K562 (cell line): Measurements from ENCODE around the gene FOLR2. TPM values are rescaled to one million over a fixed set of nuclear protein-coding genes. Genes with fewer than 3 reads are reported as not detected.

ENCODE experiments used
- ATAC-seq: fragments of 200-7000 bp; cut with Tn5 transposase; 3 replicates; pipeline ENCODE4 v1.9.1; 2020; ENCODE audit warnings: moderate library complexity
- BruUV-seq: library from RNA; stranded (reverse); fragments of 400-500 nt; replicated peaks from 2 replicates; lab custom pipeline; 2021; lab: Mats Ljungman, UMichigan
- CTCF ChIA-PET: fragments of 300-600 bp; formaldehyde crosslinking; extraction: SDS; loops from one replicate; lab custom pipeline; 2021; ENCODE audit warnings: low intra/inter-chr PET ratio; lab: Yijun Ruan, JAX
- POLR2A ChIA-PET: fragments of 300-600, 350-650 bp; sonication (Branson Sonifier 250); formaldehyde crosslinking; extraction: SDS; loops from one replicate; lab custom pipeline; 2021; ENCODE audit warnings: antibody characterized with exemption, inconsistent platforms; lab: Yijun Ruan, JAX
- DNase-seq, 4 experiments: peaks; one replicate each; pipeline versions ENCODE4 v3.0.0 to v3.0.0-alpha.2; 2011 to 2018; ENCODE audit warnings: low spot score in 3 of 4, mixed read lengths in 3 of 4; ENCODE audit errors: extremely low read depth in 1 of 4
- FAIRE-seq: peaks from 2 replicates; lab custom pipeline; 2011; peaks lifted over from hg19 to GRCh38; lab: Jason Lieb, UNC
- H2AFZ ChIP-seq: 2 replicates; pipeline ENCODE4 v1.6.0; 2011; ENCODE audit warnings: low read depth, low read length, control low read depth, inconsistent platforms
- H3K27ac ChIP-seq: fragments of 200-600 bp; 3 replicates; pipeline ENCODE4 v1.8.0; 2011; ENCODE audit warnings: low read depth, mild to moderate bottlenecking, control low read depth, inconsistent platforms, low read length, moderate library complexity, mixed read lengths; ENCODE audit errors: extremely low read depth
- H3K27me3 ChIP-seq, 2 experiments: fragments of 300-600 bp in 1 of 2; 2 replicates in 1 of 2; 3 replicates in 1 of 2; pipeline versions ENCODE4 v1.6.0 to v1.8.0; 2011; ENCODE audit warnings: inconsistent platforms in 2 of 2, low read length in 2 of 2, mild to moderate bottlenecking in 1 of 2, mixed read lengths in 1 of 2, moderate library complexity in 1 of 2; ENCODE audit not compliant: control insufficient read depth in 2 of 2, insufficient read depth in 2 of 2
- H3K36me3 ChIP-seq: fragments of 300-600 bp; 3 replicates; pipeline ENCODE4 v1.8.0; 2011; ENCODE audit warnings: mild to moderate bottlenecking, low read length, inconsistent platforms; ENCODE audit not compliant: control insufficient read depth, insufficient read depth
- H3K4me1 ChIP-seq, 2 experiments: fragments of 200-600 bp in 1 of 2; replicated peaks in 1 of 2; 2 replicates in 1 of 2; 3 replicates in 1 of 2; pipeline versions ENCODE4 v1.5.1 to v1.8.0; 2011; ENCODE audit warnings: inconsistent platforms in 2 of 2, low read length in 2 of 2, mild to moderate bottlenecking in 1 of 2, mixed read lengths in 1 of 2, moderate library complexity in 1 of 2; ENCODE audit not compliant: control insufficient read depth in 2 of 2, insufficient read depth in 2 of 2
- H3K4me2 ChIP-seq: 2 replicates; pipeline ENCODE4 v1.6.1; 2011; ENCODE audit warnings: low read length, control low read depth, inconsistent platforms, mixed read lengths; ENCODE audit not compliant: insufficient read depth
- H3K4me3 ChIP-seq: fragments of 200-600 bp; sonication (generic), shearing (Covaris generic); 2 replicates; pipeline ENCODE4 v1.5.1; 2016; ENCODE audit warnings: control low read depth, inconsistent platforms
- H3K79me2 ChIP-seq: fragments of 200-600 bp; 3 replicates; pipeline ENCODE4 v1.8.0; 2011; ENCODE audit warnings: low read length, inconsistent platforms; ENCODE audit not compliant: control insufficient read depth, insufficient read depth
- H3K9ac ChIP-seq, 2 experiments: 2 replicates each; pipeline versions ENCODE4 v1.6.0 to v1.6.1; 2011; ENCODE audit warnings: low read depth in 2 of 2, low read length in 2 of 2, control low read depth in 1 of 2, inconsistent platforms in 1 of 2, mild to moderate bottlenecking in 1 of 2, mixed read lengths in 1 of 2; ENCODE audit not compliant: insufficient read depth in 1 of 2
- H3K9me1 ChIP-seq: one replicate; pipeline ENCODE4 v1.6.0; 2011; ENCODE audit warnings: inconsistent platforms, mild to moderate bottlenecking, low read length, moderate library complexity; ENCODE audit not compliant: control insufficient read depth, insufficient read depth
- H3K9me3 ChIP-seq: replicated peaks from 2 replicates; pipeline ENCODE4 v1.5.1; 2011; ENCODE audit warnings: low read depth, low read length, inconsistent platforms; ENCODE audit not compliant: control insufficient read depth, insufficient read depth
- H4K20me1 ChIP-seq: replicated peaks from 2 replicates; pipeline ENCODE4 v1.6.1; 2011; ENCODE audit warnings: low read length, inconsistent platforms, mixed read lengths; ENCODE audit not compliant: control insufficient read depth, insufficient read depth
- CAMTA2 ChIP-seq: fragments of 250-450 bp; sonication (Bioruptor Pico); conservative IDR thresholded peaks from 2 replicates; pipeline ENCODE4 v1.5.1; 2022
- CXXC5 ChIP-seq: fragments of 250-450 bp; sonication (Bioruptor Pico); IDR thresholded peaks from 2 replicates; pipeline ENCODE4 v1.8.0; 2022; ENCODE audit warnings: inconsistent platforms, mild to moderate bottlenecking, moderate library complexity
- DIDO1 ChIP-seq: fragments of 450-650 bp; IDR thresholded peaks from 2 replicates; pipeline ENCODE4 v1.6.1; 2016; ENCODE audit warnings: low read depth, missing biosample characterization, missing genetic modification characterization
- HDAC1 ChIP-seq, 2 experiments: fragments of 450-650 bp; IDR thresholded peaks; 2 replicates each; pipeline ENCODE4 v1.6.1; 2016 to 2017; ENCODE audit warnings: inconsistent platforms in 1 of 2, mild to moderate bottlenecking in 1 of 2, moderate library complexity in 1 of 2
- MEF2A ChIP-seq: IDR thresholded peaks from 2 replicates; pipeline ENCODE4 v1.6.1; 2011; ENCODE audit warnings: low read depth, mild to moderate bottlenecking, low read length, moderate library complexity; ENCODE audit not compliant: control insufficient read depth
- SMAD2 ChIP-seq: fragments of 150-350 bp; IDR thresholded peaks from 2 replicates; pipeline ENCODE4 v1.6.1; 2014; ENCODE audit warnings: low read depth, mild to moderate bottlenecking, low read length
- TEAD2 ChIP-seq: fragments of 450-650 bp; IDR thresholded peaks from 2 replicates; pipeline ENCODE4 v1.6.1; 2016; ENCODE audit warnings: missing genetic modification characterization, control low read depth, missing compliant biosample characterization
- ZNF24 ChIP-seq: fragments of 450-650 bp; IDR thresholded peaks from 2 replicates; pipeline ENCODE4 v1.6.1; 2016
- ZNF445 ChIP-seq: fragments of 250-450 bp; sonication (Bioruptor Pico); IDR thresholded peaks from 2 replicates; pipeline ENCODE4 v1.4.0; 2020; ENCODE audit warnings: low read depth, mild to moderate bottlenecking, moderate library complexity
- ZNF79 ChIP-seq: fragments of 250-450 bp; sonication (Bioruptor Pico); IDR thresholded peaks from 2 replicates; pipeline ENCODE4 v1.4.0; 2020; ENCODE audit warnings: low read depth, mild to moderate bottlenecking, moderate library complexity
- WGBS: fragments of 100-300 bp; shearing (Covaris generic); methylation state at CpG from one replicate; pipeline ENCODE4 v1.1.6; 2016; ENCODE audit warnings: low coverage, mixed read lengths; ENCODE audit not compliant: insufficient coverage; ENCODE audit errors: missing lambda C conversion rate; 5-methylcytosine and 5-hydroxymethylcytosine counted together
- in situ Hi-C: fragments of 300-500 bp; cut with MboI; formaldehyde crosslinking; loops from 4 replicates; pipeline ENCODE4 v1.15.0; 2018; ENCODE audit warnings: inconsistent platforms, mixed read lengths
- intact Hi-C: fragments of 100-400 bp; cut with micrococcal nuclease; formaldehyde crosslinking; loops from 2 replicates; pipeline ENCODE4 v1.14.2; 2022
- polyA plus RNA-seq, 8 experiments: library from polyadenylated mRNA; depleted of rRNA in 4 of 8; stranded (reverse) in 5 of 8; unstranded in 3 of 8; fragments of >200 nt; fragmentation: Nextera tagmentation in 2 of 8; fragmentation: Illumina TruSeq in 1 of 8; extraction: Ambion mirVana in 2 of 8; extraction: Trizol in 1 of 8; gene quantifications; 2 replicates each; pipeline versions ENCODE4 v1.2.1 to v1.2.3, GENCODE V29; 2011 to 2014; ENCODE audit warnings: inconsistent platforms in 1 of 8, missing spikeins in 1 of 8
- total RNA-seq, 7 experiments: library from RNA; depleted of rRNA in 6 of 7; stranded (reverse); fragments of >200 nt in 6 of 7; fragmentation: Illumina TruSeq in 2 of 7; extraction: Trizol in 2 of 7; gene quantifications; 2 replicates each; pipeline versions ENCODE4 v1.2.1 to v1.2.3, GENCODE V29; 2011 to 2021; ENCODE audit warnings: low replicate concordance in 1 of 7
- TF ChIP-seq, protein P1 (sequence below): fragments of 450-650 bp; IDR thresholded peaks from 2 replicates; pipeline ENCODE4 v1.6.1; 2016; ENCODE audit warnings: antibody characterized with exemption
- TF ChIP-seq, protein P2 (sequence below), 2 experiments: fragments of 450-650 bp; IDR thresholded peaks; 2 replicates each; pipeline ENCODE4 v1.6.1; 2018; ENCODE audit warnings: mild to moderate bottlenecking in 2 of 2, low read depth in 1 of 2; ENCODE audit not compliant: partially characterized antibody in 2 of 2
- TF ChIP-seq, protein P3 (sequence below), 2 experiments: fragments of 200-800 bp in 1 of 2; sonication (Bioruptor generic) in 1 of 2; sonication (generic) in 1 of 2; formaldehyde crosslinking in 1 of 2; IDR thresholded peaks in 1 of 2; conservative IDR thresholded peaks in 1 of 2; 2 replicates each; pipeline versions ENCODE4 v1.5.0 to v1.6.1; 2016 to 2020; ENCODE audit warnings: missing compliant biosample characterization in 1 of 2, missing genetic modification characterization in 1 of 2, missing genetic modification reagents in 1 of 2

The FOLR2 gene
- total and polyA plus RNA-seq, 9 of the 15 experiments (the other 6 are each of a cell fraction or from before 2014, with no cell fraction given) = 0.27 TPM; not detected in 8

DNA sequence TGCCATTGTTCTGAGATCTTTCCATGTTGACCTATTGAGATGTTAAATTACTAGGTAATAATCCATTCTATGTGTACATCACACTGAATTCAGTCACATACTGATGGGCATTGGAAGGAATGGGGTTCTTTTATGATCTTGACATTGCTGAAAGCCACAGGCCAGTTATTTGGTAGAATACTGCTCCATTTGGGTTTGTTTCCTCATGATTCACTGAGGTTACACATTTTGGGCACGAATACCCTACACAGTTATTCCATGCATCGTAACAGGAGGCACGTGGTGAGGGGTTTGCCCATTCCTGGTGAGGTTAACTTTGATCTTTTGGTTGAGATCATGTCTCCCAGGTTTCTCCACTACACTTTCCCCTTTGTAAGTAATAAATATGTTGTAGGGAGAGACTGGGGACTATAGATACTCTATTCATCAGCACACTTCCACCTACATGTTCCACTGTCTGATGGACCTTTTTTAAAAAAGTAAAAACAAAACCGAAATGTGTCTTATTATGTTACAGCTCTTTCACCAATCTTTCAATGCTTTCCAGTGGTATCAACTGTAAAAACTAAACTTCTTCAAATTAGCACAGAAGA is 36.7 kb upstream of the FOLR2 start:
- FAIRE-seq (no peak), ATAC-seq (no peak), DNase-seq (no peak)
- H3K9me1 ChIP-seq = no peaks in the 10 kb centered on the region
- H3K4me3 ChIP-seq = no peak overlapping the region
- no peak overlapping the region for H3K4me2 ChIP-seq
- intact Hi-C loops = loop anchor here (5.0 kb wide), 2 partner anchors 57 to 252 kb away; partner anchors contain the start of gene CLPB
- BruUV-seq = no TSS peak
- H4K20me1 ChIP-seq = no peaks in the 10 kb centered on the region
- 5% methylated on average over 4 of the region's 4 CpGs for WGBS
- ChIA-PET CTCF (no interaction called here), POLR2A (interaction anchor here (1.0 kb wide), 1 partner anchor 188 kb away, joined by 3 read pairs; no protein-coding TSS in a partner anchor)
- H3K79me2 ChIP-seq = no peaks in the 10 kb centered on the region
- H3K9ac ChIP-seq = no peak overlapping the region
- no peak overlapping the region for H3K27ac ChIP-seq
- peaks cover 4 to 7% of the 10 kb centered on the region in 2 experiments; a peak in 2 of 5 replicates for H3K27me3 ChIP-seq
- H3K36me3 ChIP-seq = no peaks in the 10 kb centered on the region
- in situ Hi-C loops = loop anchor here (10.0 kb wide), 1 partner anchor 155 kb away; no protein-coding TSS in a partner anchor
- no peaks in the 10 kb centered on the region for H3K9me3 ChIP-seq
- H2AFZ ChIP-seq = no peak overlapping the region
- H3K4me1 ChIP-seq = peaks cover 0 to 3% of the 10 kb centered on the region in 2 experiments; a peak in 1 of 5 replicates
- TF ChIP-seq ZNF79 (no peak), CAMTA2 (no peak), ZNF24 (no peak), HDAC1 (IDR thresholded peaks at IDR 0.05) (no peak), CXXC5 (no peak), SMAD2 (no peak), DIDO1 (tag) (no peak), TEAD2 (tag) (no peak), ZNF445 (no peak), MEF2A (no peak)
- TF ChIP-seq, protein P1, sequence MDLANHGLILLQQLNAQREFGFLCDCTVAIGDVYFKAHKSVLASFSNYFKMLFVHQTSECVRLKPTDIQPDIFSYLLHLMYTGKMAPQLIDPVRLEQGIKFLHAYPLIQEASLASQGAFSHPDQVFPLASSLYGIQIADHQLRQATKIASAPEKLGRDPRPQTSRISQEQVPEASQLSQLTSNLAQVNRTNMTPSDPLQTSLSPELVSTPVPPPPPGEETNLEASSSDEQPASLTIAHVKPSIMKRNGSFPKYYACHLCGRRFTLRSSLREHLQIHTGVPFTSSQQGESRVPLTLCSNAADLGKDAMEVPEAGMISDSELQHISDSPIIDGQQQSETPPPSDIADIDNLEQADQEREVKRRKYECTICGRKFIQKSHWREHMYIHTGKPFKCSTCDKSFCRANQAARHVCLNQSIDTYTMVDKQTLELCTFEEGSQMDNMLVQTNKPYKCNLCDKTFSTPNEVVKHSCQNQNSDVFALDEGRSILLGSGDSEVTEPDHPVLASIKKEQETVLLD = no peak
- TF ChIP-seq, protein P2, sequence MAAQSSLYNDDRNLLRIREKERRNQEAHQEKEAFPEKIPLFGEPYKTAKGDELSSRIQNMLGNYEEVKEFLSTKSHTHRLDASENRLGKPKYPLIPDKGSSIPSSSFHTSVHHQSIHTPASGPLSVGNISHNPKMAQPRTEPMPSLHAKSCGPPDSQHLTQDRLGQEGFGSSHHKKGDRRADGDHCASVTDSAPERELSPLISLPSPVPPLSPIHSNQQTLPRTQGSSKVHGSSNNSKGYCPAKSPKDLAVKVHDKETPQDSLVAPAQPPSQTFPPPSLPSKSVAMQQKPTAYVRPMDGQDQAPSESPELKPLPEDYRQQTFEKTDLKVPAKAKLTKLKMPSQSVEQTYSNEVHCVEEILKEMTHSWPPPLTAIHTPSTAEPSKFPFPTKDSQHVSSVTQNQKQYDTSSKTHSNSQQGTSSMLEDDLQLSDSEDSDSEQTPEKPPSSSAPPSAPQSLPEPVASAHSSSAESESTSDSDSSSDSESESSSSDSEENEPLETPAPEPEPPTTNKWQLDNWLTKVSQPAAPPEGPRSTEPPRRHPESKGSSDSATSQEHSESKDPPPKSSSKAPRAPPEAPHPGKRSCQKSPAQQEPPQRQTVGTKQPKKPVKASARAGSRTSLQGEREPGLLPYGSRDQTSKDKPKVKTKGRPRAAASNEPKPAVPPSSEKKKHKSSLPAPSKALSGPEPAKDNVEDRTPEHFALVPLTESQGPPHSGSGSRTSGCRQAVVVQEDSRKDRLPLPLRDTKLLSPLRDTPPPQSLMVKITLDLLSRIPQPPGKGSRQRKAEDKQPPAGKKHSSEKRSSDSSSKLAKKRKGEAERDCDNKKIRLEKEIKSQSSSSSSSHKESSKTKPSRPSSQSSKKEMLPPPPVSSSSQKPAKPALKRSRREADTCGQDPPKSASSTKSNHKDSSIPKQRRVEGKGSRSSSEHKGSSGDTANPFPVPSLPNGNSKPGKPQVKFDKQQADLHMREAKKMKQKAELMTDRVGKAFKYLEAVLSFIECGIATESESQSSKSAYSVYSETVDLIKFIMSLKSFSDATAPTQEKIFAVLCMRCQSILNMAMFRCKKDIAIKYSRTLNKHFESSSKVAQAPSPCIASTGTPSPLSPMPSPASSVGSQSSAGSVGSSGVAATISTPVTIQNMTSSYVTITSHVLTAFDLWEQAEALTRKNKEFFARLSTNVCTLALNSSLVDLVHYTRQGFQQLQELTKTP (IDR thresholded peaks at IDR 0.05; ENCODE audit: low read depth in 1 of 2, partially characterized antibody in 2 of 2) = no peak
- TF ChIP-seq, protein P3, sequence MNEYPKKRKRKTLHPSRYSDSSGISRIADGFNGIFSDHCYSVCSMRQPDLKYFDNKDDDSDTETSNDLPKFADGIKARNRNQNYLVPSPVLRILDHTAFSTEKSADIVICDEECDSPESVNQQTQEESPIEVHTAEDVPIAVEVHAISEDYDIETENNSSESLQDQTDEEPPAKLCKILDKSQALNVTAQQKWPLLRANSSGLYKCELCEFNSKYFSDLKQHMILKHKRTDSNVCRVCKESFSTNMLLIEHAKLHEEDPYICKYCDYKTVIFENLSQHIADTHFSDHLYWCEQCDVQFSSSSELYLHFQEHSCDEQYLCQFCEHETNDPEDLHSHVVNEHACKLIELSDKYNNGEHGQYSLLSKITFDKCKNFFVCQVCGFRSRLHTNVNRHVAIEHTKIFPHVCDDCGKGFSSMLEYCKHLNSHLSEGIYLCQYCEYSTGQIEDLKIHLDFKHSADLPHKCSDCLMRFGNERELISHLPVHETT (CRISPR knock-in tag; conservative IDR thresholded peaks at IDR 0.05 in 1 of 2, IDR thresholded peaks at IDR 0.05 in 1 of 2) = no peak
